HG03045 (cell line): ENCODE measurements around the gene KCNK1.
"Not testable (repeated sequence)": the region's sequence is repeated elsewhere in the genome, so short reads cannot be mapped to it uniquely, and the experiment has no call there.

Experiments used
- ATAC-seq: cut with Tn5 transposase; IDR thresholded peaks from one replicate; pipeline ENCODE4 v1.9.1; 2021; ENCODE audit warnings: mild to moderate bottlenecking, moderate library complexity; ENCODE audit not compliant: unreplicated experiment

Gene KCNK1

DNA sequence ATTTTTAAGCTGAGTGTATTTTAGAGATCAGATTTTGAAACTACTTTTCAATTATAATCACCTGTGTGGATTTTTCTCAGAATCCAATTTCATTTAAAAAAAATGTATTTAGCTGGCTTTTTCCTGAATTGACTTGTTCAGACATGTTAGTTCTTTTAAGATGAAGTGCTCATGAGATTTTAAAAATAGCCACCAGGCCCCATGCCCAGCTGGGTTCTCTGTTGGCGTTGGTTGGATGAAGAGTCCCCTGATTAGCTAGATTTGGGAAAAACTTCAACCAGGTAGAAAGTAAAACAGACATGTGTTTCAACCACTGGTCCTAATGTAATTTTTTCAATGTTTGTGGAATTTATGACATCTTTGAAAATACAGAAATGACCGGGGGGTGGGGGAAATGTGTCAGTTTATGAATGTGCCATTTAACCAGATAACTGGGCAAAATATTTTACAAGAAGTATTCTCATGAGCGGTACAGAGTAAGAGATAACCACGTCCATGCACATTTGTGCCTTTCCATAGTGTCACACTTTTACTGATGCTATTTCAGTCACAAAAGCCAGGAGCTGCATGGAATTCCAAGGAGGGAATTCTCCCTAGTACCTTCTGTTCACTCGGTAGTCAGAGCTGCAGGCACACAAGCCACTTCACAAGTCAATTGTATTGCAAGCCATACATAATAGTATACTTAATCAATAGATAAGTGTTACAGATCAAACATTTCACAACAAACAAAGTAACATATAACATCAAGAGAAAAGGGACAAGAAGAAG is 51.1 kb downstream of the KCNK1 start:
- no peak for ATAC-seq

DNA sequence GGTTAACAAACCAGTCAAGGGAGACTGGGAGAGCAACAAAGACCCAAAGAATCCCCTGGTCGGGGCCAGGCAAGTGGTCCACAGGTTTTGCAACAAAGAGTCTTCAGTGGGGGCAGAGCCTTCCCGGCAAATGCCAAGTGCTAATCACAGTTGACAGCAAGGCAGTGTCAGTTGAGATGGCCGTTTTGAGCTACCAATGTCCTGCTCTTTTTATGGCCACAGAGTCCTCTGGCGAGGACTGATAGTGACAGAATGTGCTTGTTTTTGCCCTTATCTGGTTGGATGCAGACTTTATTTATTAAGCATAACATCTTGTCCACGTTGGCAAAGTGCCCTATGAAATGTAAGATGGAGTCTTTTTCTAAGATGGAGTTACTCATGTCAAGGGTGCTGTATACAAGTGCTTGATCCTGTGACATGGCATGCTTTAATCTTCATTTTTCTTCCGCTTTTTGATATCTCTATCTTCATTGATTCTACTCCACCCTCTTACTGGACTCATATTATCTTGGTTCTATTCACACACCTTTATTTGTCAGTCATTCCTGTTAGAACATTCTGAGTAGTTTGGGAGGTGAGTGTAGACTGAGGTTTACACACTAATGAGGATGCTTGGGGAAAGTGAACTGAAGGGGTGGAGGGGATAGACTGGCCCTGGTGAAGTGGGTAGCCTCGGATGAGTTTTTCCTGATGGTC is 51.8 kb downstream of the KCNK1 start:
- no peak for ATAC-seq

DNA sequence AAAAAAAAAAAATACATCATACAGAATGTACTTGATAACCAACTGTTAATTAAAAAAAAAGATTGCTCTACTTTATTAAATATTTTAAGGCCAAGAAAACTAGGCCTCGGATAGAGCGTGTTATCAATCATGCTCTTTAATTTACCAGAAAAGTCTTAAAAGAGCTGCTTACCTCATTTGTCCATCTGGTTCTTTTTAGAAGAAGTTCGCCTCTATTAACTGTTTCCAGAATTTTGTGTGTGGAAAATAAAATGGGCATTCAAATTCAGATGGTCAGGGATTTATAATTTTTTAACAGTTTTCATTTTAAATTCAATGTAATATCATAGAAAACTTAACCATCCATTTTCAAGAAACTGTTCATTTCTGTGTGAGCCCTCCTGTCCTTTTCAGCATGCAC is 53.8 kb downstream of the KCNK1 start:
- ATAC-seq: no peak

DNA sequence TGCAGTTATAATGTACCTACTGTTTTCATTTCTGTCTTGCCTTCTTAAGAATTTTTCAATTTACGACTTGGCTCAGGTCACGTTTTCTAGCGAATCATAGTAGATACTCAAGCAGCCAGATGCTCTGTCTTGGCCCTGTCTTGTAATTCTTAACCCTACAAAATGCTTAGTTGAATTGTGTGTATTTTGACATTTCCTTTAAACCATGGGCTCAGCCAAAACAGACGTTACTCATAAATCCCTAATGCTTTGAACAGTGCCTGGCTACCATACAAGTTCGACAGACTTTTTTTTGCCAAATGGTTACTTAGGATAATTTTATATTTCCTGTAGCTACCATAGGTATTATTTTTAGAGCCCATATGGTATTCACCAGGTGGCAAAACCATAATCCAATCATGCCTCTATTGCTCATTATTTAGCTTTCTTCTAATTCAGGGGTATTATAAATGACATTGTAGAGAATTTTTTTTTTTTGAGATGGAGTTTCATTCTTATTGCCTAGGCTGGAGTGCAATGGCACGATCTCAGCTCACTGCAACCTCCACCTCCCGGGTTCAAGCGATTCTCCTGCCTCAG is 54.3 kb downstream of the KCNK1 start:
- ATAC-seq: no peak

DNA sequence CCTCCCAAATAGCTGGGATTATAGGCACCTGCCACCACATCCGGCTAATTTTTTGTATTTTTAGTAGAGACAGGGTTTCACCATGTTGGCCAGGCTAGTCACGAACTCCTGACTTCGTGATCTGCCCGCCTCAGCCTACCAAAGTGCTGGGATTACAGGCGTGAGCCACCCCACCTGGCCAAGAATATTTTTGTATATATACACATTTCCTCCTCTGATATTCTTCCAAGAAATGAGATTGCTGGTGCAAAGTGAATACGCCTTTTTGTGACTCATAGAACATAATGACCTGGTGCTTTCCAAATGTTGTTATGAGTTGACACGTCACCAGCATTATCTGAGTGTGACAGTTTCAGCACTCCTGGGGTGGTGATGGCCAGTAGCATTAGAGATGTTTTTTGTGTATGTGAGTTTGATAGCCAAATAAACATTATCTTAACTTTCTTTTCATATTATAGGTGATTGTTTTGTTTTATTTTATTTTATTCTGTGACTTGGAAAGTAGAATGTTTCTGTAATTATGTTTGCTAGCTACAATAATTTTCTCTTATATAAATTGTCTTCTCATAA is 54.9 kb downstream of the KCNK1 start:
- ATAC-seq: peak; percentile 63

DNA sequence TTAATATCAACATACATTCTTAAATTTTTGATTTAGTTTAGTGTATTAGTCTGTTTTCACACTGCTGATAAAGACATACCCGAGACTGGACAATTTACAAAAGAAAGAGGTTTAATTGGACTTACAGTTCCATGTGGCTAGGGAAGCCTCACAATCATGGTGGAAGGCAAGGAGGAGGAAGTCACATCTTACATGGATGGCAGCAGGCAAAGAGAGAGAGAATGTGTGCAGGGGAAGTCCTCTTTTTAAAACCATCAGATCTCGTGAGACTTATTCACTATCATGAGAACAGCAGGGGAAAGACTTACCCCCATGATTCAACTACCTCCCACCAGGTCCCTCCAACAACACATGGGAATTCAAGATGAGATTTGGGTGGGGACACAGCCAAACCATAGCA is 56.5 kb downstream of the KCNK1 start:
- ATAC-seq: not testable (repeated sequence)

DNA sequence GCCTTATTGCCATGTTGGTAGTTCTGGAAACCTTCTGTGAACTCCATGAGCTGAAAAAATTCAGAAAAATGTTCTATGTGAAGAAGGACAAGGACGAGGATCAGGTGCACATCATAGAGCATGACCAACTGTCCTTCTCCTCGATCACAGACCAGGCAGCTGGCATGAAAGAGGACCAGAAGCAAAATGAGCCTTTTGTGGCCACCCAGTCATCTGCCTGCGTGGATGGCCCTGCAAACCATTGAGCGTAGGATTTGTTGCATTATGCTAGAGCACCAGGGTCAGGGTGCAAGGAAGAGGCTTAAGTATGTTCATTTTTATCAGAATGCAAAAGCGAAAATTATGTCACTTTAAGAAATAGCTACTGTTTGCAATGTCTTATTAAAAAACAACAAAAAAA is 57.4 kb downstream of the KCNK1 start:
- ATAC-seq: no peak

DNA sequence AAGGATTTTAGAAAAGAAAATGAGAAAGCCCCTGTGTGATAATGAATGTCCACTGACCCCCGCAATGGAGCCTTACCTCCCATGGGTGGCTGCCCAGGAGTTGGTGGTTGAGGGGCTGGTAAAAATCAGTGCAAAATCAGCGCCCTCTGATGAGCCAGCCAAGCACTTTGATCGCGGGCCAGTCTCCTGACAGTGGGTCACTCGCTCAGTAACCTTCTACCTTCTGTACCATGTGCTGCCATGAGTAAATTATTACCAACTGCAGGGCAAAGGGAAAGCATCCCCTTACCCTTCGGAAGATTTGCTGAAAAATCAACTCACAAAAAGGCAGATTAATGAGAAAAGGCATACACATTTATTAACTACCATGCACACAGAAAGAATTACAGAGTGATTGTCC is 58.8 kb downstream of the KCNK1 start:
- no peak for ATAC-seq

DNA sequence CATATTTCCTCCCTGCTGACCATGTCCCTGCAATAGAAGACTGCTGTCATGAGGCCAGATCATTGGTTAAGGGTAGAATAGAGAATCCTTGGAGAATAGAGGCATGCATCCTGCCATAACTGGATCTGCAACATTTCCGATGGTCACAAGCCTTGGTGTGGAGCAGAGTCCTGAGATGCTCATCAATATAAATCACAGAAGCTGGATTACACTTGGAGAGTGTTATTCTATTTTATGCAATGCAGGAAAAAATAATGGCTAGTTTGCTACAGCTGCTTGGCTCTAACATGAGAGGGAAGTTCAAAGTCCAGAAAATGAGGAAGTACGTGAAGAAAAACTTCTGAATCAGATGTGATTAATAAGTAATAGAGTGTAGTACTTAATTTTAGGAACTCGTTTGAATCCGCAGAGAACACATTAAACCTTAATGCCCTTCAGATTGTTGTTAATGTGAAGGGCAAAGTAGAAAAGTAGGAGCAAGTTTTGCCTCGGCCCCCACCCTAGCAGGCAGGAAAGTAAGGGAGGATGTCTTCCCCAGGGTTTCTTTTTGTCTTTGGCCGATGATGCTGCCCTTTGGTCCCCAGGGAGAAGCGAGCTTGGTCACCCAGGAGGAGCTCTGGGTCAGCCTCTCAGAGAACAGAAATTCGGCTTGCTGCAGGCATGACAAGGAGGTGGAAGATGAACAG is 59.5 kb downstream of the KCNK1 start:
- ATAC-seq: peak; percentile 39

DNA sequence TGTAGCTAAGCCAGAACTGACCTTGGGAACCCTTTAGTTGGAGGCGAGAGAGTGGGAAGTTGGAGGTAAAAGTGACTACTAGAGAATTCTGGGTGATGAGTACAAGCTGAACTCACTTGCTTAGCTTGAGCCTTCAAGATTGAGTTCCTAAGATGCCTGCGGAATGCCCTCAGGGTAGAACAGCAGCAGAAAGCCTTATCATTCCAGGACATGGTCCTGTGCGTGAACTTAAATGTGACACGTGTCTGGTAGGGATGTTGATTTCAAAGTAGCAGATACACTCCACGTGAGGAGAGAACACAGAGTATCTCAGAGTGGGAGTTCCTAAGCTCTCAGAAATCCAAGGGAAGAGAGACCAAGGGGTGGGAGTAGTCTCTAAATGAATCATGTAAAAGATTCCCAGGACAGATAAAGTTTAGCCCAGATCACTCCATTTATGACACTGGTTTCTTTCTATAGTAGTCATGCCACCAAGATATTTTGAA is 60.1 kb downstream of the KCNK1 start:
- peak; percentile 9 for ATAC-seq

DNA sequence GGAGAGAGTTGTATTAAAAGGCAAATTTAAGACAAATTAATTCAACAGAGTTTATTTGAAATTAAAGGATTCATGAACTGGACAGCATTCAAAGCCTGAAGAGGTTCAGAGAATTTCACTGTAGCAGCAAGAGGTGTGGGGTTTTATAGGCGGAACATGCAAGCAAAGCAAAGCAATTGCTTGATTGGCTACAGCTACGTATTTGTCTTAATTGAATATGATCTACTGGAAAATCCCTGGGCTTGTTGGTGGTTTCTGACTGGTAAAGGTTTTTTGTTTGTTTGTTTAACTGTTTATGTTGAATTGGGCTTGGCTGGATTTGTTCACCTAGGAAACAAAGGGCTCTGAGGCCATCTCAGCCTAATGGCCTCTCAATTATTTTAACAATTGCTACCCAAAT is 61.5 kb downstream of the KCNK1 start:
- ATAC-seq: no peak

DNA sequence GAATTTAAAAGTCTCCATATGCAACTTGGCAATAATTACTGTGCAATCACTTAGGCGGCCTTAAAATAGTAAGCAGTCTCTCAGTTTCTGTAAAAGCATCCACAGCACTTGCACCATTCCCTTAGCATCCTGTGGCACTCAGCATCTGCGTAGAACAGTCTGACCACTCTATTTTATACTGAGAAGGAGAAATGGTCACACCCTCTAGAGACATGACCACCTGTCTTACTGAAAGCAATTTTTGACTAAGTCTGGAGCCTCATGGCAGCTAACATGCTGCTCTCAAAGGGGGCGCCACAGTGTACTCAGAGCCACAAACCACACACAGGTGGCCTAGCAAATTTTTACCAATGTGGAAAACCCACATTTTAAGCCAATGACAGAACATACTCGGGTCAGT is 62.0 kb downstream of the KCNK1 start:
- peak; percentile 78 for ATAC-seq

DNA sequence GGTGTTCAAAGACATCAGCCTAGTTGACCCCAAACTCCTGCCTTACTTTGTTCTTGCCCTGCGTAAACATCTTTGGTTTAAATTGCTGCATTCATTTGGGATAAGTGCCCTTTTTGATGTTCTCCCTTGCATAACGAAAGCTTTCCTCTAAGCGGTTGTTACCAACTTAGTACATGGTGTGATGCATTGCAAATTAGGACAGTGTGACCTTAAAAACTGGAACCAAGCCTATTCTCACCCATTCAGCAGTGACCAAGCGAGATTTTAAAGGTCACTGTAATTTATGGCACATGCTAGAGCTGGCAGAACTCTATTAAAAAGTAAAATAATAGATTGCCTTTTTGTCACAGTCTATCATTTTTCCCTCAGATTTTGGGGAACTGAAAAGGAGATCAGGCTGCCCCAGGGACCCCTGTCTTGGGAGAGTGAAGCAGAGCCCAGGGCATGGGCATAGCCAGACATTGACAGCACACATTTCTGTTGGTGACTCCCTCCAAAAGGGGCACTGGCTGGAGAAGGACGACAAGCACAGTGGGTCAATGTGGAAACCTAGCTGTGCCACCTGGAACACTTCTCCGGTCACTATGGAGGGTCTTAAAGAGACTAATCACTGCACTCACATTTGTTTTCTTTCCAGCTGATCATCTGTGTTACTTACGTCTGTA is 63.9 kb downstream of the KCNK1 start:
- no peak for ATAC-seq

DNA sequence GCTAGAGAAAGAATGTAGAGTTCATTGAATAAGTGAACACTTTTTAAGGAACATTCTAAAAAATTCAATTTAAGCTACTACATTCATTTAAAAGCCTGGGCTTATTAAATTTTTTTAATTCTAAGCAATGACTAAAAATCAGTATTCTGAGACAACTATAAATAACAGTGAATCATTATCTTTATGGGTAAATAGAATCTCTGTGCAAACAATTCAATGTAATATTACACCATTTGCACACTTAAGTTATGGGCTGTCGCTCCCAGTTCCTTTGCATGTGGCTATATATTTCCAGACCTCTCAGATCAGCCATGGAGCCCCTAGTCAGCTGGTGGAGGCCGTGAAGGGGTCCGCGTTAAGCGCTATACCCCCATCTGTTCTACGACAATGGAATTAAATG is 65.1 kb downstream of the KCNK1 start:
- ATAC-seq: no peak

DNA sequence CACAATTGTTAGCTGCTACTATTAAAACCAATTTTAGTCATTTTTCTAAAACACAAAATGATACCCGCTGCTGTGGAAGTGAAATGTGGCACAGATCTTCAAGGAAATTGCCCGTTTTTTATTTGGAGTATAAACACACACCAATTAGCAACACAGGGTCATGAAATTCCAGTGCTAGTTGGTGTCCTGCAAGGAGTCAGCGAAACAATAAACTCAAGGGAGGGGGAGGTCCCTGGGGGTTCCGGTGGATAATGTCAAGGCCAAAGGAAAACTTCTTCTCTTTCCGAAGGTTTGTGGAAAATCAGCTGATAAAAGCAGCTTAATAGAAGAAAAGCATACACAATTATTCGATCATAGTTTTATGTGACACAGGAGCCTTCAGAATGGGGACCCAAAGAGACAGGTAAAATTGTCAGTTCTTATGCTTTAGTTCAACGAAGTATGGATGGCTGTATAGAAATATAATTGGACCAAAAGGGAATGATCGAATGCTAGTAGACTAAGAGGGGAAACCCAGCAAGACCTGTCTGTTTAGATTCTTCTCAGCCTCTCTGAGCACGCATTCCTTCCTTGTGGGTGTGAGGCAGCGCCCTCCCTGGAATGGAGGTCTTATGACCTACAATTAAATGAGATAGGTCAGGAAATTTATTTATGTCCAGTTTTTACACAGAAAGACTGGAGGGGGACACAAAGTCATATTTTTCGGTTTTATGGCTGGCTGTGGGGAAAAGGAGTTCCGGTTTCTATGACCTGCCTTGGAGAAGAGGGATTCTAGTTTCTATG is 65.9 kb downstream of the KCNK1 start:
- no peak for ATAC-seq

DNA sequence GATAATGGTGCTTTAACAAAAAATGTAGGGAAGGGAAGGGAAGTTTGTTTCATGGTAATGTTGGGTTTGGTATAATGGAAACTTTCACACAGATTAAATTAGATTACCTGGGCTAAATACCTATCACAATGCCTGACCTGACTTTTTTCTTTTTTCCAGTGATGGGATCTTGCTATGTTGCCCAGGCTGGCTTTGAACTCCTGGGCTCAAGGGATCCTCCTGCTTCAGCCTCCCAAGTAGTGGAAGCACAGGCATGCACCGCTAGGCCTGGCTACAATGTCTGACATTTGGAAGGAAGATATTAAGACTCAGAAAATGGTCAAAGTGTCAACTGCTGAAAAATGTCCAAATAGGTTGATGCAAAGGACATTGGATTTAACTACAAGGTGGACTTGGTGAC is 67.4 kb downstream of the KCNK1 start:
- ATAC-seq: no peak

DNA sequence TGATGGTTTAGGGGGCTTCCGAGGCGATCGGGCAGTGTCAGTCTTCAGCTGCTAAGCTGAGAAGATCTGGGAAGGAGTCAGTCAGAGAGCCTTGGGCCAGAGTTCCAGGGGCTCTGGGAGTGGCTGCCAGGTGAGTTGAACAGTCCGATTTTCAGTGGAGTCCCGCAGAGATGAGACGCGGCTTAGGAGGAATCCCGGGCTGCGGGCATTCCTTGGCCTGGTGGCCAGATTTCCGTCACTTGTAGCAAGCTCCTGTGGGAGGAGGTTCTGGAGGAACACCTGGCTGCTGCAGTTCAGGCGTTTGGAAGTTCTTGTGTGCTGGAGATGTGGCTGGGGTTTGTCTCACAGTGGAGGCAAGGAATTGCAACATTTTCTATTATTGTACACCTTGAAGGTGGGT is 72.7 kb downstream of the KCNK1 start:
- not testable (repeated sequence) for ATAC-seq

DNA sequence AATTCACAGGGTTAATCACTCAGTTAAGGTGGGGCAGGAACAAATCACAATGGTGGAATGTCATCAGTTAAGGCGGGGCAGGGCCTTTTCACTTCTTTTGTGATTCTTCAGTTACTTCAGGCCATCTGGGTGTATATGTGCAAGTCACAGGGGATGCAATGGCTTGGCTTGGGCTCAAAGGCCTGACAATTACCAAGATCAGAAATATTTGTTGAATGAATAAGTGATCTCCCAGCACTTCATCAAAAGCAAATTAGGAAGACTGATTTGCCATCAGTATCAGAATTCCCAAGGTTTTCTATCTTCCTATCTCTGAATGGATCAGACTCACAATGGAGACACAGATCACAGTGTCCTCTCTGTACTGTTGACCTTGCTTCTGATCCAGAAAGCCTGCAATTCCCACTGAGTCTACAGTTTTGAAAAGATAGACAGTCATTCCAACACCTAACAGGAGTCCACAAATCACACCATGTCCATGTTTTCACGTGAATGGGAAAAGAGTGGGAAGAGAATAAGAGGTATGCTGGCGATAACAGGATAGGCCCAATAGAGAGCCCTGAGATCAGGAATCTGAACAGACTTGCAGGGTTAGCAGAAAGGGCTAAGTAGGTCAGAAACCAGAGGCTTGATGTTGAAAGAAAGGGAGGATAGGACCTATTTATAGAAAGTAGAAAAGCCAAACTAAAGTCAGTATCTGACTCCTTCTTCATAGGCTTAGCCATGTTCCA is 75.3 kb downstream of the KCNK1 start:
- ATAC-seq: no peak

DNA sequence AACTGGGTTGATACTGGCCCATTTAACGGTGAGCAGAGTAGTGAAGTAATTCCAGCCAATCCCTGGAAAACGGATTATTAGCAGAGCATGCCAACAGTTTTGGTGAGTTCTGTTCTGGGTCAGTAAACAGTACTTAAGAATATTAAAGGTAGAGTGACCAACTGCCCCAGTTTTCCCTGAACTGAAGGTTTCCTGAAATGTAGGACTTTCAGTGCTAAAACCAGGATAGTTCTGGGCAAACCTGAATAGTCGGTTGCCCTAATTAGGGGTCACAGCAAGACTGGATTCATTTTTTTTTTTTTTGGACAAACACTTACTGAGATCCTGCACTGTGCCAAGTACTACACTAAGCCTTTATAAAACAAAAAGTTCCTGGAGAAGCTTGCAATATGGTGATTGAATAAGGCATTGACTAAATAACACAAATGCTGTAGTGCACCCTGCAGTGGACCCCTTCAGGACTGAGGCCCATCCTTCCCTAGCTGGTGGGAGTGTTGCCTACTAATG is 75.9 kb downstream of the KCNK1 start:
- ATAC-seq: no peak
